ENCODE measurements around the gene MMP1. TPM values are rescaled to one million over a fixed set of nuclear protein-coding genes. Genes with fewer than 3 reads are reported as not detected.

Gene MMP1
- total and polyA plus RNA-seq, 4 donors = 0.06 to 0.09 TPM; not detected in 2

DNA sequence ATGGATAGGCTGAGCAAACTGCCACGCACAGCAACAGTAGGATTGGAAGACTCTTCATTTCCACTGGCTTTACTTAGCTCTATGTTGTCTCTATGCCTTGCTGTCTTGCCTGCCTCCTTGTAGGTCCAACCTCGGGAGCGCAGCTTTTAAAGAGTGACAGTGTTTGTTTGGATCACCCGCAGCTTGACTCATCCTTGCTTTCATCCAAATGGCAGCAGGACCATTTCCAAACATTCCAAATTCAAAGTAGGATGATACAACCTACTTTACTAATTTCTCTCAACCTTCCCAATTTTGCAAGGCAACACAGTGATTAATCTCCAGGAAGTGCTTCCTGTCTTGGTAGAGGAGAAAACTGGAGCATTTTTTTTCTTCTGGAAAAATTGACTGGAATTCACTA is 45.5 kb upstream of the MMP1 start, which contains the start of gene MMP3 (continued):
- TF ChIP-seq, protein P1, sequence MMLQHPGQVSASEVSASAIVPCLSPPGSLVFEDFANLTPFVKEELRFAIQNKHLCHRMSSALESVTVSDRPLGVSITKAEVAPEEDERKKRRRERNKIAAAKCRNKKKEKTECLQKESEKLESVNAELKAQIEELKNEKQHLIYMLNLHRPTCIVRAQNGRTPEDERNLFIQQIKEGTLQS (IDR thresholded peaks at IDR 0.05) = no peak
- no peak for TF ChIP-seq FOXA2 (IDR thresholded peaks at IDR 0.05)
- TF ChIP-seq, protein P2, sequence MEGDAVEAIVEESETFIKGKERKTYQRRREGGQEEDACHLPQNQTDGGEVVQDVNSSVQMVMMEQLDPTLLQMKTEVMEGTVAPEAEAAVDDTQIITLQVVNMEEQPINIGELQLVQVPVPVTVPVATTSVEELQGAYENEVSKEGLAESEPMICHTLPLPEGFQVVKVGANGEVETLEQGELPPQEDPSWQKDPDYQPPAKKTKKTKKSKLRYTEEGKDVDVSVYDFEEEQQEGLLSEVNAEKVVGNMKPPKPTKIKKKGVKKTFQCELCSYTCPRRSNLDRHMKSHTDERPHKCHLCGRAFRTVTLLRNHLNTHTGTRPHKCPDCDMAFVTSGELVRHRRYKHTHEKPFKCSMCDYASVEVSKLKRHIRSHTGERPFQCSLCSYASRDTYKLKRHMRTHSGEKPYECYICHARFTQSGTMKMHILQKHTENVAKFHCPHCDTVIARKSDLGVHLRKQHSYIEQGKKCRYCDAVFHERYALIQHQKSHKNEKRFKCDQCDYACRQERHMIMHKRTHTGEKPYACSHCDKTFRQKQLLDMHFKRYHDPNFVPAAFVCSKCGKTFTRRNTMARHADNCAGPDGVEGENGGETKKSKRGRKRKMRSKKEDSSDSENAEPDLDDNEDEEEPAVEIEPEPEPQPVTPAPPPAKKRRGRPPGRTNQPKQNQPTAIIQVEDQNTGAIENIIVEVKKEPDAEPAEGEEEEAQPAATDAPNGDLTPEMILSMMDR (IDR thresholded peaks at IDR 0.05; ENCODE audit: low read depth, low read length, missing input control) = no peak
- no peak for TF ChIP-seq YY1 (IDR thresholded peaks at IDR 0.05)

DNA sequence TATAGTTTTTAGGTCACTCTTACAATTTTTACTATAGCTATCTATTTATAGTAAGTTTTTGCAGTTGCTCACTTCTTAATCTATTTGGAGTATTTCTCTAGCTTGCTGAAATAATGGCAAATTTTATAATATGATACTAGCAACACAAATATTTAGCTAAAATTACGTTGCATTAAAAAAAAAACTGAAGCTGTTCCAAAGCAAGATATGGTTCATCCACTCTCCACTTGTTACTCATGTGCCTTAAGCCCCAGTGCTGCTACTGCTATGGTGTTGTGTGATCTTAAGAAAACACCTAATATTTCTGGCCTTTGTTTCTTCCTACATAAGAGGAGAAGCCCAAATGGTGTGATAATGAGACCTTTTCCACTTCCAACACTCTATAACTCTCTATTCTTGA is 45.0 kb upstream of the MMP1 start:
- Histone ChIP-seq H3K36me3 (ENCODE audit: control insufficient read depth in 4 of 4, insufficient read depth in 3 of 4, low read depth in 1 of 4, low read length in 3 of 4) (no peaks in the 10 kb centered on the region), H3K27ac (ENCODE audit: low read depth in 1 of 2, low read length in 2 of 2) (no peak overlapping the region), H3K9ac (ENCODE audit: low read depth in 1 of 2, low read length in 2 of 2) (no peak overlapping the region), H3K4me1 (ENCODE audit: control insufficient read depth in 4 of 4, insufficient read depth in 4 of 4, low read length in 3 of 4) (no peaks in the 10 kb centered on the region), H3K4me3 (ENCODE audit: low read depth in 1 of 3, low read length in 3 of 3) (no peak overlapping the region), H3K27me3 (ENCODE audit: control insufficient read depth in 4 of 4, insufficient read depth in 4 of 4, low read length in 3 of 4) (peaks cover 0 to 2% (median 0%) of the 10 kb centered on the region in 4 donors), H3K9me3 (ENCODE audit: control insufficient read depth in 4 of 4, low read length in 3 of 4) (no peaks in the 10 kb centered on the region)
- 37% methylated on average over 1 of the region's 1 CpG for WGBS
- DNase-seq (ENCODE audit: low spot score) = no peak
- TF ChIP-seq HNF4A (conservative IDR thresholded peaks at IDR 0.05) (no peak), YY1 (IDR thresholded peaks at IDR 0.05) (no peak), TAF1 (conservative IDR thresholded peaks at IDR 0.05) (no peak), RAD21 (IDR thresholded peaks at IDR 0.05) (no peak), EGR1 (IDR thresholded peaks at IDR 0.05; ENCODE audit: low read depth in 2 of 2) (no peak), HNF4G (IDR thresholded peaks at IDR 0.05) (no peak), NR2F2 (IDR thresholded peaks at IDR 0.05) (no peak), JUND (IDR thresholded peaks at IDR 0.05) (no peak)
- TF ChIP-seq, protein P3, sequence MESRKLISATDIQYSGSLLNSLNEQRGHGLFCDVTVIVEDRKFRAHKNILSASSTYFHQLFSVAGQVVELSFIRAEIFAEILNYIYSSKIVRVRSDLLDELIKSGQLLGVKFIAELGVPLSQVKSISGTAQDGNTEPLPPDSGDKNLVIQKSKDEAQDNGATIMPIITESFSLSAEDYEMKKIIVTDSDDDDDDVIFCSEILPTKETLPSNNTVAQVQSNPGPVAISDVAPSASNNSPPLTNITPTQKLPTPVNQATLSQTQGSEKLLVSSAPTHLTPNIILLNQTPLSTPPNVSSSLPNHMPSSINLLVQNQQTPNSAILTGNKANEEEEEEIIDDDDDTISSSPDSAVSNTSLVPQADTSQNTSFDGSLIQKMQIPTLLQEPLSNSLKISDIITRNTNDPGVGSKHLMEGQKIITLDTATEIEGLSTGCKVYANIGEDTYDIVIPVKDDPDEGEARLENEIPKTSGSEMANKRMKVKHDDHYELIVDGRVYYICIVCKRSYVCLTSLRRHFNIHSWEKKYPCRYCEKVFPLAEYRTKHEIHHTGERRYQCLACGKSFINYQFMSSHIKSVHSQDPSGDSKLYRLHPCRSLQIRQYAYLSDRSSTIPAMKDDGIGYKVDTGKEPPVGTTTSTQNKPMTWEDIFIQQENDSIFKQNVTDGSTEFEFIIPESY (IDR thresholded peaks at IDR 0.05) = no peak
- TF ChIP-seq, protein P4, sequence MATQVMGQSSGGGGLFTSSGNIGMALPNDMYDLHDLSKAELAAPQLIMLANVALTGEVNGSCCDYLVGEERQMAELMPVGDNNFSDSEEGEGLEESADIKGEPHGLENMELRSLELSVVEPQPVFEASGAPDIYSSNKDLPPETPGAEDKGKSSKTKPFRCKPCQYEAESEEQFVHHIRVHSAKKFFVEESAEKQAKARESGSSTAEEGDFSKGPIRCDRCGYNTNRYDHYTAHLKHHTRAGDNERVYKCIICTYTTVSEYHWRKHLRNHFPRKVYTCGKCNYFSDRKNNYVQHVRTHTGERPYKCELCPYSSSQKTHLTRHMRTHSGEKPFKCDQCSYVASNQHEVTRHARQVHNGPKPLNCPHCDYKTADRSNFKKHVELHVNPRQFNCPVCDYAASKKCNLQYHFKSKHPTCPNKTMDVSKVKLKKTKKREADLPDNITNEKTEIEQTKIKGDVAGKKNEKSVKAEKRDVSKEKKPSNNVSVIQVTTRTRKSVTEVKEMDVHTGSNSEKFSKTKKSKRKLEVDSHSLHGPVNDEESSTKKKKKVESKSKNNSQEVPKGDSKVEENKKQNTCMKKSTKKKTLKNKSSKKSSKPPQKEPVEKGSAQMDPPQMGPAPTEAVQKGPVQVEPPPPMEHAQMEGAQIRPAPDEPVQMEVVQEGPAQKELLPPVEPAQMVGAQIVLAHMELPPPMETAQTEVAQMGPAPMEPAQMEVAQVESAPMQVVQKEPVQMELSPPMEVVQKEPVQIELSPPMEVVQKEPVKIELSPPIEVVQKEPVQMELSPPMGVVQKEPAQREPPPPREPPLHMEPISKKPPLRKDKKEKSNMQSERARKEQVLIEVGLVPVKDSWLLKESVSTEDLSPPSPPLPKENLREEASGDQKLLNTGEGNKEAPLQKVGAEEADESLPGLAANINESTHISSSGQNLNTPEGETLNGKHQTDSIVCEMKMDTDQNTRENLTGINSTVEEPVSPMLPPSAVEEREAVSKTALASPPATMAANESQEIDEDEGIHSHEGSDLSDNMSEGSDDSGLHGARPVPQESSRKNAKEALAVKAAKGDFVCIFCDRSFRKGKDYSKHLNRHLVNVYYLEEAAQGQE (IDR thresholded peaks at IDR 0.05) = no peak
- TF ChIP-seq, protein P5, sequence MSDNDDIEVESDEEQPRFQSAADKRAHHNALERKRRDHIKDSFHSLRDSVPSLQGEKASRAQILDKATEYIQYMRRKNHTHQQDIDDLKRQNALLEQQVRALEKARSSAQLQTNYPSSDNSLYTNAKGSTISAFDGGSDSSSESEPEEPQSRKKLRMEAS (IDR thresholded peaks at IDR 0.05) = no peak
